GM21576 (cell line): ENCODE measurements around the gene CFAP65.

Experiments used
- ATAC-seq: cut with Tn5 transposase; IDR thresholded peaks from one replicate; pipeline ENCODE4 v1.9.1; 2021; ENCODE audit warnings: mild to moderate bottlenecking, moderate library complexity; ENCODE audit not compliant: unreplicated experiment

CFAP65 gene

DNA sequence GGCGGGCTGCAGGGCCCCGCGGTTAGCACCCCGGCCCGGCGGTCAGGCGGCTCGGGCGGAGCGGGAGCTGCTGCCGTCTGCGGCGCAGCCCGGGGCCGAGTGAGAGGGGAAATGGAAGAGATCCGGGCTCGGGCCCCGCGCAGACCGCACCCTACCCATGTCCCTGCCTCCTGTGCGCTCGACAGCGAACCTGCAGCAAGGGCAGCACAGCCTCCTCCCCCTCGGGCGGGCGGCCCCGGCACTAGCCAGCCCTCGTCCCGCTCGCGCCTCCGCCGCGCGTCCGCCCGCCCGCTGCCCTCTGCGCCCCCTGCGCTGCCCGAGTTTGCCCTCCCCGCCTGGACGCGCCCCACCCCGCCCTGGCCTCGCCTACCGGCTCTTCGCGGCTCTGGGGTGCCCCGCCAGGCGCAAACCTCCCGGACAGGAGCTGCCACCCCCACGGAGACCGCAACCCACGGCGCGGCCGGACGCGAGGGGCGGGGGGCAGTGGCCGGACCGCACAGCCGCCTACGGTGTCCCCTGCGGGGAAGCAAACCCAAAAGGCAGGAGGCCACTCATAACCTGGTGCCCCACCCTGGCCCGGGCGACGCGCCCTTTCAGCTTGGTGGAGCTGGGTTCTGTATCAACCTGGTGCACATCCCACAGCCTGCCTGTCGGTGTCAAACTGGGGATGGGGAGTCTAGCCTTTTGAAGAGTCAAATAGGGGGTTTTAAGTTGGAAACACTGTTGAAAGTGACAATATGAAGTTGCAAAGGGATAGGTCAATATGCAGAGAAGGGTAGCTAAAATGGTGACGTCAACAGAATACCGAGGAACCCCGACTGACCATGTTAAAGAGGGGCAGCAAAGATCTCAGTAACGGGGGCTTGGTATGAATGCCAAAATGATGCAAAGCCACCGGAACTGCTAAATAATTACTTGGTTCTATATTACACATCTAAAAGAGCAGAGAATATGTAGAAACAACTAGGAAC is 19.8 kb upstream of the CFAP65 start, which contains the start of gene IHH:
TSS of gene IHH (minus strand) at position 101 of the 971 bp plus-strand sequence. CDS start 454 bp downstream, outside the sequence.
- no peak for ATAC-seq

DNA sequence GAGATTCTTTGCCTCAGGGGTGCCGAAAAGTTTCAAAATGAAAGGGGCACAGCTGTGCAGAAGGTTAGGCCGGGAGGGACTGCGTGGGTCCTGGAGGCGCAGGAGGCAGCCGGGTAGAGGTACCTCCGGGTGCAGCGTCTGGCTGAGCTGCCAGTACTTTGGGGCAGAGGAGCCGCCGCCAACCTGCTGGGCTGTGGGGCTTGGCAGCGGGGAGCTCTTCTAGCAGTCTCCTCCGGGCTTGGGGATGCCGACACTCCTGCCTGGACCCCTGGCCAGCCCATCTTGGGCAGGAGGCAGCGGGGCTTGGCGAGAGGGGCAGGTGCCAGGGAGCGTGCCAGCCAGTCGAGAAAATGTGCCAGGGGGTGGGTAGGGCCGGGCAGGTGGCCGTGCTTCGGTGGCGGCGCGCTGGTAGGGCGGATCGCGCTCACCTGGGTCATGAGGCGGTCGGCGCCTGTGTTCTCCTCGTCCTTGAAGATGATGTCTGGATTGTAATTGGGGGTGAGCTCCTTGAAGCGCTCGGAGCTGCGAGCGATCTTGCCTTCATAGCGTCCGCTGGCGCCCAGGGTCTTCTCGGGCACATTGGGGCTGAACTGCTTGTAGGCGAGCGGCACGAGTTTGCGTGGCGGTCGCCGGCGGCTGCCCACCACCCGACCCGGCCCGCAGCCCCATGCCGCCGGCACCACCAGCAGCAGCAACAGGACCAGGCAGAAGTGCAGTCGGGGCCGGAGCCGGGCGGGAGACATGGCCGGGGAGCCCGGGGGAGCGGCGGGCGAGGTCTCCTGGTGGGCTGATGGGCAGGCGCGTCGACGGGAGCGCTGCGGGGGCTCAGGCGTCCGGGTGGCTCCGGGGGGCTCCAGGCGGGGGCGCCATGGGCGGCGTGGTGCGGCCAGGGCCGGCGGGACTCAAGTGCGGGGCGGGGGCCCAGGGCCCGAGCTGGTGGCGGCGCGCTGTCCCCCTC is 18.7 kb upstream of the CFAP65 start:
- ATAC-seq, result no peak

DNA sequence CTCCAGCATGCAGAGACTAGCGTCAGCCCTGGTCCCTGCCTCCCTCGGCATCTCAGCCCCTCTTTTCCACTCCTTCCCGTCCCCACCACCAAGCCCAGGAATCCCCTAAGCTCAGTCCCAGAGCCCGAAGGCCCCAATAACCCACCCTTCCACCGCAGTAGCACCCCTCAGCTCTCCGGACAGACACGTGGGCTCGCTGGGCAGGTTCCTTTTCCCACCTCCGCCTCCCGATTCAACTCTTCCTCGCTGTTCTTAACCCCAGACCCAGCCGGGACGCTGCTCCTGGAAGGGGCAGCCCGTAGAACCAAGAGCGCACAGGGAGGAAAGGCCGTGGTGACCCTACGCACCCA is 18.0 kb upstream of the CFAP65 start:
- ATAC-seq, result no peak

DNA sequence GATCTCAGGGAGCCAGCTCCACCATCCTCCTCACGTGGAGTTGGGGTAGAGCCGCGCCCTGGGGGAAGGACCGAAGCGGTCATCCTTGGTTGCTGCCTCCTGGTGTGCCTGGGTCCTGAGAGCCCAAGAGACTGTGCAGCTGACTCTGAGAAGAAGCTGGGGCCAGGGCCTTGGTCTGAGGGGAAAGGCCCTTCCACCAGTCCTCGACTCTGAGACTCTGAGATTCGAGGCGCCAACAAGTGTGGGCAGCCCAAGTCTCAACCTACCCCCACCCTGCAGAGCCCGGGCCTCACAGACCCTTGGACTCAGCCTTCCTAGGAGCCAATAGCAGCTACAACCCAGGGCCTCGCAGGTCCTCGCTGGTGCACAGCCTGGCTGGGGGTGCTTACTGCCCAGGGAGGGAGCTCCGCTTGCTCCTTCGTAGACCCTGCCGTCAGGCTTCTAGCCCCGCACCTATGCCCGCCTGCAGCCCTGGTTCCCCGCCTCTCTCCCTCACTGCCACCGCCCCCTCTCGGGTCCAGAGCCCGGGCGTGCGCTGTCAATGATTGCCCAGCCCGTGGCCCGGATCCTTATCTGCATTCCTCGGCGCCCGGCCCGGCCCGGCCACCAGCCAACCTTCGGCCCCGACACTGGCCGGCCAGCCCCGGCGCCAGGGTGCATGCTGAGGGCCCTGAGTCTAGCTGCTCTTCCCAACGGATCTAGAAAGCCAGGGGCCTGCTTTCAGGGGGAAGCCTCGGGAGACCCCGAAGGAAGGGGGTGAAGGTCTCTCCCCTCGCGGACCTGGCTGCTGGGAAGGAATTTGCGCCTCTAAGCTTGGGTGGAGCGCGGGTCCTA is 17.4 kb upstream of the CFAP65 start:
- no peak for ATAC-seq

DNA sequence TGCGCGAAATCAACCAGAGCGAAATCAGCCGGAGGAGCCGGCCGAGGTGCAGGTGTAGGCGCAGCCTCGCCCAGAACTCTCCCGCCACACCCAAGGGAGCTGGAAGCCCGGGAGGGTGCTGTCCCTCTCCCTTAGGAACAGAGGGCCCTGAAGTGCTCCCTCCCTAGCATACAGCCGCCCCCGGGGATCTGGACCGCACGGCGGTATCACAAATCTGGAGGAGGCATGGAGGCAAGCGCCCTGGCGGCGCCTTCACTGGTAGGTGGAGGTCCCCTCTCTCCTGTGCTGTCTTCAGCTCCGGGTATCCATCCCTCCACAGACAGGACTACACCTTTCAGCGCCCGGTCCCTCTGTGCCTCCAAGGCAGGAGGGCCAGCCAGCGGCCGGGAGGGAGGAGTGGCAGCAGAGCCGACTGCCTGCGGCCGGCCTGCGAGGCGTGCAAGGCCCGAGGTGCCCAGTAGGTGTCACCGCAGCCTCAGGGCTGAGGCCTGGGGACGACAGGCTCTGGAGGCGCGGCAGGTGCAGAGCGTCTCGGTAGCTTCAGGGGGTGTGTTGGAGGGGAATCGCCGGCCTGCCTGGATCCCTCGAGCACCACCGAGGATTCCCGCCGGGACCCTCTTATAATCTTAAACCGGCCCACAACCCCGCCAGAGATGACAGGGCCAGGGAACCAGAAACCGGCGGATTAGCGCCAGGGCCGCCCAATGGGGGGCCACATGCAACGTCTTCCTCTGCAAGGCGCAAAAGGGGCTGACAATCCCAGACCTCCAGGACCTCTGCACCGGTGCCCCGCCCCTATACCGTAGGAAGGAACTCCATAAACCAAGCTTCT is 16.6 kb upstream of the CFAP65 start:
- peak; percentile 91 for ATAC-seq

DNA sequence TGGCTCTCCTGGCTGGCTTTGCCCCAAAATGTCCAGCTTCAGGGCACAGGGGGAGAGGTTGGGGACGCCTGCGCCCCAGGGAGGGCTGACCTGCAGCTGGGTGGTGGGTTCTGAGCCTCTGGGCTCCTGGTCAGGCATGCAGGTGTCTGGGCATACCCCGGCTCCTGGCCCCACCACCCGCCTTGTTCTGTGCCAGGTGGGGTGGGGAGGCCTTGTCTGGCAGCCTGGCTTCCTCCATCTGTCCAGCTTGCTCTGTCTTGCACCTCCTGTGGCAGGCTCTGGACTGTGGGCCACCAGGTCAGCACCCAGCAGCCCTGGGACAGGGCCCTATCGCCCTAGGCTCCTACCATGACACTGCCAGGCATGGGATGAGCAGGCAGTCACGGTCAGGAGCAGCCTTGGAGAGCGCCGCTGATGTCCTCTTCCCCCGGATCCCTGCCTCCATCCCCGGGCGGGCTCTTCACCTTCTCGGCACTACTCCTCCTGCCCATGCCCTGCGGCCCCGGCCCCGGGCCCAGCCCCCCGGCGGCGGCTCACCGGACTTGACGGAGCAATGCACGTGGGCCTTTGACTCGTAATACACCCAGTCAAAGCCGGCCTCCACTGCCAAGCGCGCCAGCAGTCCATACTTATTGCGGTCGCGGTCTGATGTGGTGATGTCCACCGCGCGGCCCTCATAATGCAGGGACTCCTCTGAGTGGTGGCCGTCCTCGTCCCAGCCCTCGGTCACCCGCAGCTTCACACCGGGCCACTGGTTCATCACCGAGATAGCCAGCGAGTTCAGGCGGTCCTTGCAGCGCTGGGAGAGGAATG is 15.8 kb upstream of the CFAP65 start:
- no peak for ATAC-seq

DNA sequence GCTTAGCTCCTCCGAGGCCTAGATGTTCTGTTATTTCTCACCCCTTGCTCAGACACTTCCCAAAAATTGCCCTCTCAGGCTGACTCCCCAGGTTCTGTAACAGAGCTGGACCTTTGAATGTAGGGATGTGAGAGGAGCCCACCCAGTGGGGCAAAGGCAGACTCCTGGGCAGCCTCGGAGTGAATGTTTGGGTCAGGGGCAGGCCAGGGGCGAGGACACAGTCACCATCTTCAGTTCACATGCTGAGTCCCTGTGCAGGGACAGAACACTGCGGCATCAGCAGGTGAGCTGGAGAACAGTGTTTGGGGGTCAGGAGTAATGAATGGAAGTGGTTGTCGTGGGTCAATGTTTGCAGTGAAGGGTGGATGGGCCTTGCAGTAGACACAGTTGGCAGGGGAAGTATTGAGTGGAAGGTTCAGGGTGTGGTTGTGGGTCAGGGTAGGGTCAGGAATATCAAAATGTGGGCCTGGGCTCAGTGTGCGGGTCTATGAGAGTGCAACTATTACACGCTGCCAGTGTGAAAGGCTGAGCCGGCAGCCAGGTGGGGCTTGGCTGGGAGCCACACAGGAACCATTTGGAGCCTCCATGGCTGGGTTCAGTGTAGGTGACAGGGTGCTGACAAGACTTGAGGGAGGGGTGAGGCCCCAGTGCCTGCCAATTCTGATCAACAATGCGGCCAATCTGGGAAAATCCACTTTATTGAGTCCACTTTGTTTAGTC is 15.0 kb upstream of the CFAP65 start:
- no peak for ATAC-seq

DNA sequence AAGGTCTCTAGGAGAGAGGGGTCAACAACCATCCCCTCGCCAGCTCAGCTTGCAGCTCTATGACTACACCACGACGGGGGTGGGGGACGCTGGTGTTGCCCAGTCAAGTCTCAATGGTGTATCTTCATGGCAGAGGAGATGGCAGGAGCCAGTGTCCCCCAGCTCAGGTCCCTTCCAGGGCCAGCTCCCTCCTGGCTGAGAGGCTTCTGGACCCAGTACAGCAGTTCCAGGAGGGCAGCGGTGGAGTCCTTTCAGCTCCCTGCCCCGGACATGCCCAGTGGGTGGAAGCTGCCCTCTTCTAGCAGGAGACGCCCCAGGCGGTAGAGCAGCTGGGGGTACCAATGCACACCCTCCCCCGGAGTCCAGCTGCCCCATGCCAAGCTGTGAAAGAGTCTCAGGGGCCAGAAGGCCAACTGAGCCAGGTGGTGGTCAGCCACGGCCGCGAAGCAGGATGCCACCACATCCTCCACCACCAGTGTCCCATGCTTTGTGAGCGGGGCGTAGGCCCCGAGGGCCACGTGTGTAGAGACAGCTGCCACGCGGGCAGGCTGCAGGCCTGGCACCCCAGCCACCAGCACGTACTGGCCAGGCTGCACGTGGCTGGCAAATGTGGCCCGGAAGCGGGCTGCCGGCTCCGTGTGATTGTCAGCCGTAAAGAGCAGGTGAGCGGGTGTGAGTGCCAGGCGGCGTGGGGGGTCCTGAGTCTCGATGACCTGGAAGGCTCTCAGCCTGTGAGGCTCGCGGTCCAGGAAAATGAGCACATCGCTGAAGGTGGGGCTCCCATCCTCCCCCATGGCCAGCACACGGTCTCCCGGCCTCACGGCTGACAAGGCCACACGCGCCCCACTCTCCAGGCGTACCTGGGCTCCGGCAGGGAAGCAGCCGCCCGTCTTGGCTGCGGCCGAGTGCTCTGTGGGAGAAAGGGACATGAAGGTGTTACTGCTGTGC is 13.9 kb upstream of the CFAP65 start:
- no peak for ATAC-seq

DNA sequence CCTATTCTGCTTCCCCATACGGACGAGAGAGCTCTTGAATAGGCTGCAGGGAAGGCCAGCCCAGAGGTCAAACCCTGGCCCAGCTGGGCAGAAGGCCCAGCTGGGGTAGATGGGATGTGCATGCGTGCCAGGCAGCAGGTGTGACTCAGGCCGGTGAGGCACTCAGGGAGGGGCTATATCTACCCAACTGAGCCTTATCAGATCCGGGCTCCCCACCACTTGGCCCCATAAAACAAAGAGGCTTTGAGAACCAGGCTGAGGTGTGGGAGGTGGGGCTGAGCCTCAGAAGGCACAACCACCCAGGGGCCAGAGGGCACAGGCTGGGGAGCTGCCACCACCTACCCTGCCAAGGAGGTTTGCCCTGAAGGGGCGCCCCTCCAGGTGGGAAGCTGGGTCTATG is 8.0 kb upstream of the CFAP65 start:
- no peak for ATAC-seq

DNA sequence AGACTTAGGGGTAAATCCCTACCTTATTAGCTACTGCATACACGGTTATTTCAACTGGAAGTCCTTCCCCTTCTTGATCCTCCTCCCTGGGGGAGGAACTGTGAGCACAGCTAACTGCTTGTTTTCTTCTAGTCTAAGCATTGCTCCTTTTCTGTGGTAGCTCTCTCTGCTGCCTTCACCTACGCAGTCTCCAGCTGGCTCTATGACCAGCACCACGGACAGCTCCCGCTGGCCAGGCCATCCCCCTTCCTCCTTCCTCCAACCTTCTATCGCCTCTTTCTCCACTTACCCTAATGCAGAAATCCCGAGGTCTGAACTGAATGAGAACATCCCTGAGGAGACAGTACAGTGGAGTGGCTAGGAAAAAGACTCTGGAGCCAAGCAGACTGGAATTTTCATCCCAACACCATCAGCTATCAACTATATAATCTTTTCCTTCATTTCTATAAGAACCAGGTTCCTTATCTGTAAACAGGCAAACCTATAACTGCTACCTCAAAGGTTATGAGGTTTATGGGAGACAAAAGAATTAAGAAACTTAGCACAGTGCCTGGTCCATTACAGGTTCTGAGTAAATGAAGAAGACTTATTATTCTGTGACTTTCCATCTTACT is 4.7 kb upstream of the CFAP65 start:
- ATAC-seq, result no peak

DNA sequence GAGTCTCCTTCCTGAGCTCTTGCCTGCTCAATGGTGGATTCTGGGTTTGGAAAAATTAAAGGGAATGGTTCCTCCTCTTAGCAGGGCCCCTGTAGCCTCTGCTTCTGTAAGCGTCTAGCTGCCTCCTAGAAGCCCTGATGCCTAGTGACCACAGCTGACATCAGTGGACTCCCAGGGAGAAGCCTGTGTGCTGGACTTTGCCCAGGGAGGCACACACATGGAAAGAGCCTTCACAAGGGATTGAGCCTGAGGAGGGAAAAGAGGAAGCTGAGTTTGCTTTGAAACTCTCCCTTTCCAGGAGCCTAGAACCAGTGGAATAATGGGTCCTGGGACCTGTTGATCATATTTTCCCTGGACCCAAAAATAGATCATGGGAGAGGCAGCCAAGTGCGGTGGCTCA is 1.4 kb upstream of the CFAP65 start:
- no peak for ATAC-seq

DNA sequence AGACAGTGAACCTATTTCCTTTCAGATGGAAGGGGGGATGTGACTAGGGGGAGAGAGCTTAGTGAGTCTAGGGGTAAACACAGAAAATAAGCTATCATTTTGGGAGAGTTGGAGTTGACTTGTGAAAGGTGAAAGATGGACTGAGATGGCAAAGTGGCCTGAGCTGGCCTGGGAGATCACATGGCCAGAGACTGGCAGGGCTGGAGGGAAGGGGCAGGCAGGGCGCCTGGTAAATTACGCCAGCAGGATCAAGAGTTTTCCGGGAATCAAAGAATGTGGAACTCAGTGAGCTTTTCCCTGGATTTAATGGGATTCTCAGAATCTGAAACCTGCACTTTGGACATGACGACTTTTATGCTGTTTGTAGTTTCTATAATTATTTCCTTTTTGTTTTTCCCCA is 841 bp upstream of the CFAP65 start:
- no peak for ATAC-seq

DNA sequence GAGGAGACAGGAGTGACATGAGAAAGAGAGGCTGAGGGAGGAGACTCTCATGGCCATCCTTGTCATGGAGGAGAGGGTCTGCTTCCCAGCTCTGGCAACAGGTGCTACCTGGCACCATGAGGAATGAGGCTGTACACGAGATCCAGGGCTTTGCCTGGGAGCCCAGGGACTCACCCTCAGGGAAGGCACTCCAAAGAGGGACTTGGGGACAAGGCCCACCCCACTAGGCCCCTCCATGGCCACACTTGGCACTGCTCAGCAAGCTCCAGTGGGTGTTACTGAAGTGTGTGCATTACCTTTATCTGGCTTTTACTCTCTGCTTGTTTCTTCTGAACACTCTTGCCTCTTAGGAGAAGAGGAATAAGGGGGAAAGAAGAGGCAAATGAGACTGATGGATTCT is 2.7 kb downstream of the CFAP65 start:
- ATAC-seq, result no peak

DNA sequence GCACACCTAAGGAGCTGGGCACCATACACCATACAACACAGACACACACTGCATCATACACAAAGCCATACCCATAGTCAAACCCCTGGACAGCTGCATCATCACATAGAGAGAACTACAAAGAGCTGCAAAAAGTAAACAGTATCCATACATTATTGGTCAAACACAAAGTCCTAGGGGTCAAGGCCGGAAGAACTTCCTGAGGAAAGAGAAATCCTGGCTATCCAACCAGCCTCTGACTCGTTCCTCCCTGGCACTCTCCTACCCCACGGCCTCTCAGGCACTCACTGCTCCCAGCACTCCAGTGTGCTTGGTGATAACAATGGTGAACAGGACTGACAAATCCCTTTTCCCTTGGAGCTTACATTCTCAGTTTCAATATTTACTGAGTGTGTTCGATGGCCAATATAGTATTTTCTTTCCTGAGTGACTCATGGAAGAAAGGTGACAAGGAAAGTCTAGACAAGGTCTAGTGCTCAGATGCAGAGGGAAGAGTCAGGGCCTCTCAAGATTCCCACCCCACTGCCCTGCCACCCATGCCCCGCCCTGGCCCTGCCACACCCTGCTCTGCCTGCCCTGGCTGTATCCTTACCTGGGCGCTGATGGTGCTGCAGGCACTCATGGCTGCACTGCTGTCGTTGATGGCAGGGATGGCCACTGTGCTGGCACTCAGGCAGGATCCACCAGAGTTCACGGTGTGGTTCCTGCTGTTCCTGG is 3.4 kb downstream of the CFAP65 start:
- ATAC-seq, result no peak

DNA sequence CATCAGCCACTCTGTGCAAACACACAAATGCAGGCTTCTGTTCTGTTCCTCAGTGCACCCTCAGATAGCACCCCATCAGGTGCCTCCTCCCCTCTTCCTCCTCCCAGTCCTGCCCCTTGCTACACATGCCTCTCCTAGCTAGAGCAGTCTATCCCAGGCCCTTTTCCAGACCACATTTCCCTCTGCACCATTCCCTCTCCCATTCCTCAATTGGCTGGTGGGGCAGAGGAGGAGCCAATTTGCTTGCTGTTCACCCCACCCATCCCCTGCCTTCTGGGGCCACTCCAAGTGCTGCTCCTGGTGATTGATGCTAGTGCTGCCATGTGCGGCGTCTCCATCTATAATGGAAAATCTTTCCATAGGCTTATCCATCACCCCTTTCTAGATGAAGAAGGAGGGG is 5.4 kb downstream of the CFAP65 start:
- ATAC-seq, result no peak

DNA sequence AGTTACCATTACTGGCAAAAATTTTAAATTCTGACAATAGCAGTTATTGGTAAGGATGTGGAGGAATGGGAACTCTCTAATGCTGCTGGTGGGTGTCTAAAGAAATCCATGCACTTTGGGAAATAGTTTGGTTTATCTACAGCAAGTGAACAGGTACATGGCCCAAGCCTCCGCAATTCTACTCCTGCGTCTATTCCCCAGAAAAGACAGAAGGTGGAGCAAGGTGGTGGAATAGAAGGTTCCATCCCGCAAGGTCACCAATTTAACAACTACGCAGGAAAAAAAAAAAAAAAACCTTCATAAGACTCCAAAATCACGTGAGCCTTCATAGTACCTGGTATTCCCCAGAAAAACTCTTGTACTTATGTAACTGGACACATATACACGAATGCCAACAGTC is 6.5 kb downstream of the CFAP65 start:
- no peak for ATAC-seq
